K562 (cell line): ENCODE data around the gene DDX18. TPM values are rescaled to one million over a fixed set of nuclear protein-coding genes. Genes with fewer than 3 reads are reported as not detected.

Experiments used
- ATAC-seq: fragments of 200-7000 bp; cut with Tn5 transposase; 3 replicates; pipeline ENCODE4 v1.9.1; 2020; ENCODE audit warnings: moderate library complexity
- BruUV-seq: library from RNA; stranded (reverse); fragments of 400-500 nt; replicated peaks from 2 replicates; lab custom pipeline; 2021; lab: Mats Ljungman, UMichigan
- CTCF ChIA-PET: fragments of 300-600 bp; formaldehyde crosslinking; extraction: SDS; loops from one replicate; lab custom pipeline; 2021; ENCODE audit warnings: low intra/inter-chr PET ratio; lab: Yijun Ruan, JAX
- POLR2A ChIA-PET: fragments of 300-600, 350-650 bp; sonication (Branson Sonifier 250); formaldehyde crosslinking; extraction: SDS; loops from one replicate; lab custom pipeline; 2021; ENCODE audit warnings: antibody characterized with exemption, inconsistent platforms; lab: Yijun Ruan, JAX
- DNase-seq, 4 experiments: peaks; one replicate each; pipeline versions ENCODE4 v3.0.0 to v3.0.0-alpha.2; 2011 to 2018; ENCODE audit warnings: low spot score in 3 of 4, mixed read lengths in 3 of 4; ENCODE audit errors: extremely low read depth in 1 of 4
- FAIRE-seq: peaks from 2 replicates; lab custom pipeline; 2011; peaks lifted over from hg19 to GRCh38; lab: Jason Lieb, UNC
- H2AFZ ChIP-seq: 2 replicates; pipeline ENCODE4 v1.6.0; 2011; ENCODE audit warnings: low read depth, low read length, control low read depth, inconsistent platforms
- H3K27ac ChIP-seq: fragments of 200-600 bp; 3 replicates; pipeline ENCODE4 v1.8.0; 2011; ENCODE audit warnings: low read depth, mild to moderate bottlenecking, control low read depth, inconsistent platforms, low read length, moderate library complexity, mixed read lengths; ENCODE audit errors: extremely low read depth
- H3K27me3 ChIP-seq, 2 experiments: fragments of 300-600 bp in 1 of 2; 2 replicates in 1 of 2; 3 replicates in 1 of 2; pipeline versions ENCODE4 v1.6.0 to v1.8.0; 2011; ENCODE audit warnings: inconsistent platforms in 2 of 2, low read length in 2 of 2, mild to moderate bottlenecking in 1 of 2, mixed read lengths in 1 of 2, moderate library complexity in 1 of 2; ENCODE audit not compliant: control insufficient read depth in 2 of 2, insufficient read depth in 2 of 2
- H3K36me3 ChIP-seq: fragments of 300-600 bp; 3 replicates; pipeline ENCODE4 v1.8.0; 2011; ENCODE audit warnings: mild to moderate bottlenecking, low read length, inconsistent platforms; ENCODE audit not compliant: control insufficient read depth, insufficient read depth
- H3K4me1 ChIP-seq, 2 experiments: fragments of 200-600 bp in 1 of 2; replicated peaks in 1 of 2; 2 replicates in 1 of 2; 3 replicates in 1 of 2; pipeline versions ENCODE4 v1.5.1 to v1.8.0; 2011; ENCODE audit warnings: inconsistent platforms in 2 of 2, low read length in 2 of 2, mild to moderate bottlenecking in 1 of 2, mixed read lengths in 1 of 2, moderate library complexity in 1 of 2; ENCODE audit not compliant: control insufficient read depth in 2 of 2, insufficient read depth in 2 of 2
- H3K4me2 ChIP-seq: 2 replicates; pipeline ENCODE4 v1.6.1; 2011; ENCODE audit warnings: low read length, control low read depth, inconsistent platforms, mixed read lengths; ENCODE audit not compliant: insufficient read depth
- H3K4me3 ChIP-seq: fragments of 200-600 bp; sonication (generic), shearing (Covaris generic); 2 replicates; pipeline ENCODE4 v1.5.1; 2016; ENCODE audit warnings: control low read depth, inconsistent platforms
- H3K79me2 ChIP-seq: fragments of 200-600 bp; 3 replicates; pipeline ENCODE4 v1.8.0; 2011; ENCODE audit warnings: low read length, inconsistent platforms; ENCODE audit not compliant: control insufficient read depth, insufficient read depth
- H3K9ac ChIP-seq, 2 experiments: 2 replicates each; pipeline versions ENCODE4 v1.6.0 to v1.6.1; 2011; ENCODE audit warnings: low read depth in 2 of 2, low read length in 2 of 2, control low read depth in 1 of 2, inconsistent platforms in 1 of 2, mild to moderate bottlenecking in 1 of 2, mixed read lengths in 1 of 2; ENCODE audit not compliant: insufficient read depth in 1 of 2
- H3K9me1 ChIP-seq: one replicate; pipeline ENCODE4 v1.6.0; 2011; ENCODE audit warnings: inconsistent platforms, mild to moderate bottlenecking, low read length, moderate library complexity; ENCODE audit not compliant: control insufficient read depth, insufficient read depth
- H3K9me3 ChIP-seq: replicated peaks from 2 replicates; pipeline ENCODE4 v1.5.1; 2011; ENCODE audit warnings: low read depth, low read length, inconsistent platforms; ENCODE audit not compliant: control insufficient read depth, insufficient read depth
- H4K20me1 ChIP-seq: replicated peaks from 2 replicates; pipeline ENCODE4 v1.6.1; 2011; ENCODE audit warnings: low read length, inconsistent platforms, mixed read lengths; ENCODE audit not compliant: control insufficient read depth, insufficient read depth
- BCOR ChIP-seq: fragments of 450-650 bp; IDR thresholded peaks from 2 replicates; pipeline ENCODE4 v1.6.1; 2016
- CHD1 ChIP-seq: fragments of 200-600 bp; sonication (generic); IDR thresholded peaks from one replicate; pipeline ENCODE4 v1.6.1; 2012; ENCODE audit warnings: mild to moderate bottlenecking, moderate library complexity, low read length, inconsistent platforms
- EHMT2 ChIP-seq: fragments of 450-650 bp; IDR thresholded peaks from 2 replicates; pipeline ENCODE4 v1.6.1; 2018; ENCODE audit warnings: antibody characterized with exemption
- ILK ChIP-seq: fragments of 450-650 bp; IDR thresholded peaks from 2 replicates; pipeline ENCODE4 v1.6.1; 2016; ENCODE audit warnings: missing genetic modification characterization, low read depth, mild to moderate bottlenecking, missing compliant biosample characterization, moderate library complexity, borderline replicate concordance
- KDM2B ChIP-seq: fragments of 250-450 bp; sonication (Bioruptor Pico); IDR thresholded peaks from 2 replicates; pipeline ENCODE4 v1.8.0; 2021; ENCODE audit warnings: mild to moderate bottlenecking, moderate library complexity
- L3MBTL2 ChIP-seq: fragments of 450-650 bp; IDR thresholded peaks from 2 replicates; pipeline ENCODE4 v1.6.1; 2016; ENCODE audit warnings: mild to moderate bottlenecking, moderate library complexity
- MIER1 ChIP-seq: fragments of 450-650 bp; IDR thresholded peaks from 2 replicates; pipeline ENCODE4 v1.6.1; 2016; ENCODE audit warnings: antibody characterized with exemption, mild to moderate bottlenecking, low read depth
- NCOA1 ChIP-seq: fragments of 450-650 bp; IDR thresholded peaks from 2 replicates; pipeline ENCODE4 v1.6.1; 2016; ENCODE audit warnings: low read depth
- NCOA2 ChIP-seq, 2 experiments: fragments of 450-650 bp; IDR thresholded peaks; 2 replicates each; pipeline ENCODE4 v1.6.1; 2018; ENCODE audit warnings: mild to moderate bottlenecking in 2 of 2, moderate library complexity in 1 of 2; ENCODE audit not compliant: partially characterized antibody in 2 of 2
- NCOA6 ChIP-seq: fragments of 450-650 bp; IDR thresholded peaks from 2 replicates; pipeline ENCODE4 v1.6.1; 2017; ENCODE audit warnings: mild to moderate bottlenecking
- POLR2G ChIP-seq: fragments of 200-400 bp; formaldehyde crosslinking; IDR thresholded peaks from 2 replicates; pipeline ENCODE4 v1.6.1; 2017; ENCODE audit warnings: low read depth, mild to moderate bottlenecking, antibody characterized with exemption, low read length, moderate library complexity
- SIN3A ChIP-seq, 2 experiments: fragments of 150-350 bp in 1 of 2; IDR thresholded peaks; 2 replicates each; pipeline ENCODE4 v1.6.1; 2011 to 2016; ENCODE audit warnings: borderline replicate concordance in 2 of 2, low read depth in 2 of 2, low read length in 2 of 2, mild to moderate bottlenecking in 2 of 2, moderate library complexity in 2 of 2; ENCODE audit not compliant: control insufficient read depth in 1 of 2
- SMAD3 ChIP-seq: fragments of 450-650 bp; formaldehyde crosslinking; conservative IDR thresholded peaks from 2 replicates; pipeline ENCODE4 v1.4.0; 2020; ENCODE audit warnings: mild to moderate bottlenecking
- THRA ChIP-seq: fragments of 450-650 bp; IDR thresholded peaks from 2 replicates; pipeline ENCODE4 v1.6.1; 2017; ENCODE audit warnings: mild to moderate bottlenecking, moderate library complexity
- ZNF3 ChIP-seq: fragments of 250-450 bp; sonication (Bioruptor Pico); IDR thresholded peaks from 2 replicates; pipeline ENCODE4 v1.5.0; 2021; ENCODE audit warnings: mild to moderate bottlenecking, moderate library complexity
- WGBS: fragments of 100-300 bp; shearing (Covaris generic); methylation state at CpG from one replicate; pipeline ENCODE4 v1.1.6; 2016; ENCODE audit warnings: low coverage, mixed read lengths; ENCODE audit not compliant: insufficient coverage; ENCODE audit errors: missing lambda C conversion rate; 5-methylcytosine and 5-hydroxymethylcytosine counted together
- in situ Hi-C: fragments of 300-500 bp; cut with MboI; formaldehyde crosslinking; loops from 4 replicates; pipeline ENCODE4 v1.15.0; 2018; ENCODE audit warnings: inconsistent platforms, mixed read lengths
- intact Hi-C: fragments of 100-400 bp; cut with micrococcal nuclease; formaldehyde crosslinking; loops from 2 replicates; pipeline ENCODE4 v1.14.2; 2022
- polyA plus RNA-seq, 8 experiments: library from polyadenylated mRNA; depleted of rRNA in 4 of 8; stranded (reverse) in 5 of 8; unstranded in 3 of 8; fragments of >200 nt; fragmentation: Nextera tagmentation in 2 of 8; fragmentation: Illumina TruSeq in 1 of 8; extraction: Ambion mirVana in 2 of 8; extraction: Trizol in 1 of 8; gene quantifications; 2 replicates each; pipeline versions ENCODE4 v1.2.1 to v1.2.3, GENCODE V29; 2011 to 2014; ENCODE audit warnings: inconsistent platforms in 1 of 8, missing spikeins in 1 of 8
- total RNA-seq, 7 experiments: library from RNA; depleted of rRNA in 6 of 7; stranded (reverse); fragments of >200 nt in 6 of 7; fragmentation: Illumina TruSeq in 2 of 7; extraction: Trizol in 2 of 7; gene quantifications; 2 replicates each; pipeline versions ENCODE4 v1.2.1 to v1.2.3, GENCODE V29; 2011 to 2021; ENCODE audit warnings: low replicate concordance in 1 of 7

Gene DDX18
- total and polyA plus RNA-seq, 9 of the 15 experiments (the other 6 are each of a cell fraction or from before 2014, with no cell fraction given), result 67.9 to 156 (median 116) TPM

- 0 out of 2 replicates have a peak, but pooled peaks cover 4% of the 10 kb centered on the region for H4K20me1 ChIP-seq
- FAIRE-seq, result no peak
- BruUV-seq, result no TSS peak
- H3K4me3 ChIP-seq, result no peak overlapping the region
- TF ChIP-seq SMAD3 (CRISPR knock-in tag), result no peak
- DNase-seq, result no peak
- peaks cover 0 to 4% of the 10 kb centered on the region in 2 experiments; a peak in 2 of 5 replicates for H3K4me1 ChIP-seq
- peaks cover 68% of the 10 kb centered on the region for H3K36me3 ChIP-seq
- H3K9me3 ChIP-seq, result no peaks in the 10 kb centered on the region
- POLR2A ChIA-PET, result no interaction called here
- 53% methylated on average over 1 of the region's 1 CpG for WGBS
- in situ Hi-C loops, result no loop called here
- no peak overlapping the region for H3K9ac ChIP-seq
- no peak for ATAC-seq
- intact Hi-C loops, result no loop called here
- CTCF ChIA-PET, result no interaction called here
- no peak overlapping the region for H3K27ac ChIP-seq
- no peak overlapping the region for H2AFZ ChIP-seq
- H3K79me2 ChIP-seq, result no peaks in the 10 kb centered on the region
- H3K27me3 ChIP-seq, result no peaks in the 10 kb centered on the region
- no peak overlapping the region for H3K4me2 ChIP-seq
- H3K9me1 ChIP-seq, result peaks cover 4% of the 10 kb centered on the region
Measured at GRCh38 chr2:117832332-117832731, 17.8 kb downstream of the DDX18 start.

- in situ Hi-C loops, result no loop called here
- H3K4me2 ChIP-seq, result no peak overlapping the region
- no peaks in the 10 kb centered on the region for H3K9me3 ChIP-seq
- BruUV-seq, result no TSS peak
- no peak overlapping the region for H3K9ac ChIP-seq
- H4K20me1 ChIP-seq, result 0 out of 2 replicates have a peak, but pooled peaks cover 4% of the 10 kb centered on the region
- DNase-seq (no peak), ATAC-seq (peak; percentile 27), FAIRE-seq (no peak)
- intact Hi-C loops, result no loop called here
- ChIA-PET CTCF (no interaction called here), POLR2A (interaction anchor here (0.6 to 1.6 kb wide), 2 partner anchors 18 to 170 kb away, joined by 3 to 6 read pairs; partner anchors contain the start of gene DDX18)
- H3K79me2 ChIP-seq, result no peaks in the 10 kb centered on the region
- H3K36me3 ChIP-seq, result peaks cover 61% of the 10 kb centered on the region
- 91% methylated on average over 9 of the region's 9 CpGs for WGBS
- no peak overlapping the region for H3K27ac ChIP-seq
- H3K27me3 ChIP-seq, result no peaks in the 10 kb centered on the region
- H2AFZ ChIP-seq, result no peak overlapping the region
- H3K4me1 ChIP-seq, result peaks cover 0 to 4% of the 10 kb centered on the region in 2 experiments; a peak in 2 of 5 replicates
- no peak overlapping the region for H3K4me3 ChIP-seq
- peaks cover 4% of the 10 kb centered on the region for H3K9me1 ChIP-seq
- no peak for TF ChIP-seq NCOA2 (IDR thresholded peaks at IDR 0.05; ENCODE audit: partially characterized antibody in 2 of 2)
- TF ChIP-seq NCOA1, result peak; percentile 76
- no peak for TF ChIP-seq ILK (tag)
- no peak for TF ChIP-seq KDM2B (CRISPR knock-in tag)
- TF ChIP-seq EHMT2, result peak; percentile 89
- no peak for TF ChIP-seq CHD1
- no peak for TF ChIP-seq BCOR
- peak in 1 of 2 experiments; percentile 37; a peak in 1 of 4 replicates for TF ChIP-seq SIN3A (IDR thresholded peaks at IDR 0.05; ENCODE audit: borderline replicate concordance in 2 of 2, control insufficient read depth in 1 of 2, low read depth in 2 of 2, low read length in 2 of 2)
- TF ChIP-seq POLR2G, result no peak
- 0 out of 2 replicates have a peak, but pooled peaks have one; percentile 48 for TF ChIP-seq MIER1
- TF ChIP-seq NCOA6, result peak; percentile 21; the same call in 1 of the 2 replicates
- TF ChIP-seq ZNF3, result no peak
- no peak for TF ChIP-seq L3MBTL2
- TF ChIP-seq THRA, result no peak
Measured at GRCh38 chr2:117832905-117833613, 18.6 kb downstream of the DDX18 start.
